Mucosa of rectum (tissue), 2 donors: ENCODE results near the gene VMA21.

ENCODE experiments used
- H3K27ac ChIP-seq, 2 donors: one replicate each; pipeline ENCODE4 v1.7.0; 2013; ENCODE audit warnings: inconsistent platforms in 2 of 2, low read depth in 2 of 2, low read length in 2 of 2
- H3K27me3 ChIP-seq, 2 donors: one replicate each; pipeline ENCODE4 v1.7.0; 2013; ENCODE audit warnings: low read length in 2 of 2; ENCODE audit not compliant: control insufficient read depth in 2 of 2, insufficient read depth in 2 of 2
- H3K36me3 ChIP-seq, 2 donors: one replicate each; pipeline ENCODE4 v1.7.0; 2013; ENCODE audit warnings: low read length in 2 of 2; ENCODE audit not compliant: control insufficient read depth in 2 of 2, insufficient read depth in 2 of 2
- H3K4me1 ChIP-seq, 2 donors: one replicate each; pipeline ENCODE4 v1.7.0; 2013; ENCODE audit warnings: low read length in 2 of 2, mild to moderate bottlenecking in 1 of 2; ENCODE audit not compliant: control insufficient read depth in 2 of 2, insufficient read depth in 2 of 2
- H3K4me3 ChIP-seq, 2 donors: one replicate each; pipeline ENCODE4 v1.7.0; 2013; ENCODE audit warnings: low read length in 2 of 2
- H3K9ac ChIP-seq, 2 donors: one replicate each; pipeline ENCODE4 v1.7.0; 2013; ENCODE audit warnings: low read length in 2 of 2, low read depth in 1 of 2, mild to moderate bottlenecking in 1 of 2
- H3K9me3 ChIP-seq, 2 donors: one replicate each; pipeline ENCODE4 v1.7.0; 2013; ENCODE audit warnings: low read length in 2 of 2; ENCODE audit not compliant: control insufficient read depth in 2 of 2
- donor health status: healthy.
- donor health status: Normal muscosa, but diverticular disease.

VMA21 gene

GRCh38 chrX:151393514-151393913 lies 3.5 kb upstream of the VMA21 start:
- peaks cover 3 to 5% of the 10 kb centered on the region in 2 donors for H3K4me1 ChIP-seq
- H3K9me3 ChIP-seq, result no peaks in the 10 kb centered on the region
- no peaks in the 10 kb centered on the region for H3K36me3 ChIP-seq
- H3K27me3 ChIP-seq, result no peaks in the 10 kb centered on the region
- H3K4me3 ChIP-seq, result no peak overlapping the region
- H3K27ac ChIP-seq, result no peak overlapping the region
- H3K9ac ChIP-seq, result no peak overlapping the region

GRCh38 chrX:151396042-151396824 lies 773 bp upstream of the VMA21 start:
- H3K27me3 ChIP-seq, result no peaks in the 10 kb centered on the region
- H3K36me3 ChIP-seq, result no peaks in the 10 kb centered on the region
- H3K4me3 ChIP-seq, result peak overlapping the region; percentile 62 to 78
- H3K9me3 ChIP-seq, result no peaks in the 10 kb centered on the region
- H3K9ac ChIP-seq, result peak overlapping the region; percentile 60 to 76
- H3K4me1 ChIP-seq, result peaks cover 3 to 5% of the 10 kb centered on the region in 2 donors
- peak overlapping the region; percentile 79 to 90 for H3K27ac ChIP-seq

- peaks cover 3 to 5% of the 10 kb centered on the region in 2 donors for H3K4me1 ChIP-seq
- H3K9me3 ChIP-seq, result no peaks in the 10 kb centered on the region
- H3K9ac ChIP-seq, result peak overlapping the region; percentile 52 to 61
- peak overlapping the region; percentile 60 to 76 for H3K4me3 ChIP-seq
- no peak overlapping the region for H3K27ac ChIP-seq
- H3K27me3 ChIP-seq, result peaks cover 0 to under 1% of the 10 kb centered on the region in 2 donors
- H3K36me3 ChIP-seq, result no peaks in the 10 kb centered on the region
Observed at GRCh38 chrX:151397741-151398070, 700 bp downstream of the VMA21 start.

- Histone ChIP-seq H3K4me3 (no peak overlapping the region), H3K36me3 (no peaks in the 10 kb centered on the region), H3K27me3 (peaks cover 0 to 2% of the 10 kb centered on the region in 2 donors), H3K27ac (no peak overlapping the region), H3K9ac (no peak overlapping the region), H3K4me1 (peaks cover 3 to 5% of the 10 kb centered on the region in 2 donors), H3K9me3 (no peaks in the 10 kb centered on the region)
Observed at GRCh38 chrX:151398346-151398745, 1.3 kb downstream of the VMA21 start.

GRCh38 chrX:151402719-151403390 lies 5.8 kb downstream of the VMA21 start:
- peaks cover 0 to 2% of the 10 kb centered on the region in 2 donors for H3K27me3 ChIP-seq

GRCh38 chrX:151416579-151416978 lies 19.6 kb downstream of the VMA21 start:
- Histone ChIP-seq H3K9ac (no peak overlapping the region), H3K27me3 (no peaks in the 10 kb centered on the region), H3K4me3 (no peak overlapping the region), H3K36me3 (no peaks in the 10 kb centered on the region), H3K4me1 (no peaks in the 10 kb centered on the region), H3K9me3 (no peaks in the 10 kb centered on the region), H3K27ac (no peak overlapping the region)

More at GRCh38 chrX:151402719-151403390, 5.8 kb downstream of the VMA21 start:
- Histone ChIP-seq H3K36me3 (no peaks in the 10 kb centered on the region), H3K4me3 (no peak overlapping the region), H3K4me1 (peaks cover 0 to under 1% of the 10 kb centered on the region in 2 donors), H3K27ac (no peak overlapping the region), H3K9ac (no peak overlapping the region), H3K9me3 (no peaks in the 10 kb centered on the region)

- H3K4me3 ChIP-seq, result no peak overlapping the region
- H3K27ac ChIP-seq, result no peak overlapping the region
- no peaks in the 10 kb centered on the region for H3K4me1 ChIP-seq
- H3K9ac ChIP-seq, result no peak overlapping the region
- H3K9me3 ChIP-seq, result no peaks in the 10 kb centered on the region
- no peaks in the 10 kb centered on the region for H3K27me3 ChIP-seq
- no peaks in the 10 kb centered on the region for H3K36me3 ChIP-seq
Observed at GRCh38 chrX:151419782-151420181, 22.8 kb downstream of the VMA21 start.

- H3K27ac ChIP-seq, result no peak overlapping the region
- no peak overlapping the region for H3K4me3 ChIP-seq
Observed at GRCh38 chrX:151424505-151424904, 27.5 kb downstream of the VMA21 start.

GRCh38 chrX:151448509-151448908 lies 51.5 kb downstream of the VMA21 start:
- no peak overlapping the region for H3K9ac ChIP-seq
- H3K4me3 ChIP-seq, result no peak overlapping the region
- H3K9me3 ChIP-seq, result no peaks in the 10 kb centered on the region
- no peak overlapping the region for H3K27ac ChIP-seq
- H3K27me3 ChIP-seq, result no peaks in the 10 kb centered on the region
- H3K36me3 ChIP-seq, result no peaks in the 10 kb centered on the region
- no peaks in the 10 kb centered on the region for H3K4me1 ChIP-seq

More at GRCh38 chrX:151424505-151424904, 27.5 kb downstream of the VMA21 start:
- no peaks in the 10 kb centered on the region for H3K27me3 ChIP-seq
- no peaks in the 10 kb centered on the region for H3K36me3 ChIP-seq
- H3K9ac ChIP-seq, result no peak overlapping the region
- H3K9me3 ChIP-seq, result no peaks in the 10 kb centered on the region
- no peaks in the 10 kb centered on the region for H3K4me1 ChIP-seq

- Histone ChIP-seq H3K9ac (no peak overlapping the region), H3K9me3 (no peaks in the 10 kb centered on the region), H3K4me3 (no peak overlapping the region), H3K36me3 (no peaks in the 10 kb centered on the region), H3K4me1 (no peaks in the 10 kb centered on the region), H3K27me3 (peaks cover 0 to 2% of the 10 kb centered on the region in 2 donors), H3K27ac (no peak overlapping the region)
Observed at GRCh38 chrX:151458824-151459223, 61.8 kb downstream of the VMA21 start.
